ENCODE results near the gene CCDC187. TPM values are rescaled to one million over a fixed set of nuclear protein-coding genes. Genes with fewer than 3 reads are reported as not detected.

CCDC187 gene
- polyA plus RNA-seq, 1 donor from 2014 or later = not detected

DNA sequence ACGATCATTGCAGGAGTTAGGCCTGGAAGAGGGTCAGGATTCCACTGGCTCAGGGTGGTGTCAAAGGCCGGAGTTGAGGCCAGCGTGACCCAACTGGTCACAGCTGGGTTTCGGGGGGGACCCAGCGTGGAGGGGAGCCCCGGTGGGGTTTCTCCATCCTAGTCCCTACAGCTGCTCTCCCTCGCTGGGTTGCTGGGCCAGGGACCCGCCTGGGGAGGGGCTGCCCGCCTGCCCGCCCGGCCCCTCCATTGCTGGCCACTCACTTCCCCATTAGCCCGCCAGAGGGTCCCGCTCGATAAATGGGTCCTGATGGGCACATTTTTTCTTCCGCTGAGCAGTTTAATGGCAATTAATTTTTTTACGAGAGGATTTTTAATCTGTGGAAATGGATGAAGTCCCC is 8.8 kb downstream of the CCDC187 start:
- no peaks in the 10 kb centered on the region for H3K36me3 ChIP-seq (ENCODE audit: insufficient read depth, low read length)
- no peaks in the 10 kb centered on the region for H3F3A ChIP-seq (ENCODE audit: insufficient read depth, low read length, poor library complexity, severe bottlenecking)
- no peak overlapping the region for H2AFZ ChIP-seq (ENCODE audit: low read depth, low read length)
- no peak overlapping the region for H3K4me3 ChIP-seq (ENCODE audit: low read length)
- no peaks in the 10 kb centered on the region for H3K9me2 ChIP-seq (ENCODE audit: insufficient read depth, low read length)
- no peaks in the 10 kb centered on the region for H3K79me2 ChIP-seq (replicated peaks; ENCODE audit: insufficient read depth, low read length)
- no peaks in the 10 kb centered on the region for H4K20me1 ChIP-seq (ENCODE audit: insufficient read depth)
- no peak overlapping the region for H3K9ac ChIP-seq (ENCODE audit: low read length)
- H3K4me2 ChIP-seq (ENCODE audit: low read length) = no peak overlapping the region
- no peak overlapping the region for H3K27ac ChIP-seq (ENCODE audit: low read length)
- no peaks in the 10 kb centered on the region for H3K9me3 ChIP-seq (ENCODE audit: low read length)
- no peak for TF ChIP-seq SMC3 (conservative IDR thresholded peaks at IDR 0.05; ENCODE audit: poor library complexity)
- TF ChIP-seq, protein P1, sequence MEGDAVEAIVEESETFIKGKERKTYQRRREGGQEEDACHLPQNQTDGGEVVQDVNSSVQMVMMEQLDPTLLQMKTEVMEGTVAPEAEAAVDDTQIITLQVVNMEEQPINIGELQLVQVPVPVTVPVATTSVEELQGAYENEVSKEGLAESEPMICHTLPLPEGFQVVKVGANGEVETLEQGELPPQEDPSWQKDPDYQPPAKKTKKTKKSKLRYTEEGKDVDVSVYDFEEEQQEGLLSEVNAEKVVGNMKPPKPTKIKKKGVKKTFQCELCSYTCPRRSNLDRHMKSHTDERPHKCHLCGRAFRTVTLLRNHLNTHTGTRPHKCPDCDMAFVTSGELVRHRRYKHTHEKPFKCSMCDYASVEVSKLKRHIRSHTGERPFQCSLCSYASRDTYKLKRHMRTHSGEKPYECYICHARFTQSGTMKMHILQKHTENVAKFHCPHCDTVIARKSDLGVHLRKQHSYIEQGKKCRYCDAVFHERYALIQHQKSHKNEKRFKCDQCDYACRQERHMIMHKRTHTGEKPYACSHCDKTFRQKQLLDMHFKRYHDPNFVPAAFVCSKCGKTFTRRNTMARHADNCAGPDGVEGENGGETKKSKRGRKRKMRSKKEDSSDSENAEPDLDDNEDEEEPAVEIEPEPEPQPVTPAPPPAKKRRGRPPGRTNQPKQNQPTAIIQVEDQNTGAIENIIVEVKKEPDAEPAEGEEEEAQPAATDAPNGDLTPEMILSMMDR (IDR thresholded peaks at IDR 0.05; ENCODE audit: poor library complexity, severe bottlenecking) = no peak
- no peak for TF ChIP-seq RAD21 (conservative IDR thresholded peaks at IDR 0.05)
- TF ChIP-seq EZH2 (IDR thresholded peaks at IDR 0.05; ENCODE audit: borderline replicate concordance, insufficient read depth, low read length, poor library complexity, severe bottlenecking) = no peak
- no peak for TF ChIP-seq TAF1 (IDR thresholded peaks at IDR 0.05; ENCODE audit: low read depth)
- TF ChIP-seq MXI1 (conservative IDR thresholded peaks at IDR 0.05; ENCODE audit: poor library complexity, severe bottlenecking) = no peak
- TF ChIP-seq POLR2AphosphoS5 (IDR thresholded peaks at IDR 0.05) = no peak
- TF ChIP-seq, protein P2, sequence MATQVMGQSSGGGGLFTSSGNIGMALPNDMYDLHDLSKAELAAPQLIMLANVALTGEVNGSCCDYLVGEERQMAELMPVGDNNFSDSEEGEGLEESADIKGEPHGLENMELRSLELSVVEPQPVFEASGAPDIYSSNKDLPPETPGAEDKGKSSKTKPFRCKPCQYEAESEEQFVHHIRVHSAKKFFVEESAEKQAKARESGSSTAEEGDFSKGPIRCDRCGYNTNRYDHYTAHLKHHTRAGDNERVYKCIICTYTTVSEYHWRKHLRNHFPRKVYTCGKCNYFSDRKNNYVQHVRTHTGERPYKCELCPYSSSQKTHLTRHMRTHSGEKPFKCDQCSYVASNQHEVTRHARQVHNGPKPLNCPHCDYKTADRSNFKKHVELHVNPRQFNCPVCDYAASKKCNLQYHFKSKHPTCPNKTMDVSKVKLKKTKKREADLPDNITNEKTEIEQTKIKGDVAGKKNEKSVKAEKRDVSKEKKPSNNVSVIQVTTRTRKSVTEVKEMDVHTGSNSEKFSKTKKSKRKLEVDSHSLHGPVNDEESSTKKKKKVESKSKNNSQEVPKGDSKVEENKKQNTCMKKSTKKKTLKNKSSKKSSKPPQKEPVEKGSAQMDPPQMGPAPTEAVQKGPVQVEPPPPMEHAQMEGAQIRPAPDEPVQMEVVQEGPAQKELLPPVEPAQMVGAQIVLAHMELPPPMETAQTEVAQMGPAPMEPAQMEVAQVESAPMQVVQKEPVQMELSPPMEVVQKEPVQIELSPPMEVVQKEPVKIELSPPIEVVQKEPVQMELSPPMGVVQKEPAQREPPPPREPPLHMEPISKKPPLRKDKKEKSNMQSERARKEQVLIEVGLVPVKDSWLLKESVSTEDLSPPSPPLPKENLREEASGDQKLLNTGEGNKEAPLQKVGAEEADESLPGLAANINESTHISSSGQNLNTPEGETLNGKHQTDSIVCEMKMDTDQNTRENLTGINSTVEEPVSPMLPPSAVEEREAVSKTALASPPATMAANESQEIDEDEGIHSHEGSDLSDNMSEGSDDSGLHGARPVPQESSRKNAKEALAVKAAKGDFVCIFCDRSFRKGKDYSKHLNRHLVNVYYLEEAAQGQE (IDR thresholded peaks at IDR 0.05; ENCODE audit: borderline replicate concordance) = no peak
- TF ChIP-seq EP300 (conservative IDR thresholded peaks at IDR 0.05; ENCODE audit: poor library complexity, severe bottlenecking) = no peak
- H3K27me3 ChIP-seq (ENCODE audit: insufficient read depth, low read depth, low read length) = no peaks in the 10 kb centered on the region

DNA sequence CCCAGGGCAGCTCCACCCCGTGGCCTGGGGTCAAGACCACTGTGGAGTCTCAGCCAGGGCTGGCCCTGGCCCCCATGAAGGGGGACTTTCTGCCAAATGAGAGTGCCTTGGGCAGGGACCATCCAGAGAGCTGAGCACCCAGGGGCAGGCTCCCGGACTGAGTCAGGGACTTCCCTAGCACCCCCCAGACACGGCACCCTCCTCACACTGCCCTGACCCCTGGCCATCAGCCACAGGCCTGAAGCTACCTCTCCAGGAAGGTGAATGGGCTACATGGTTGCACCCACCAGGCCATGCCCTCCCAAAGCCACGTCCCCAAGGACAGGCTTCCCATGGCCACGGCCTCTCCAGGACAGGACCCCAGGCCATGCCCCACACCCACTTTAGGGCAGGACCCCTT is 9.5 kb downstream of the CCDC187 start:
- H3K9me3 ChIP-seq (ENCODE audit: low read length) = no peaks in the 10 kb centered on the region
- no peak overlapping the region for H3K4me2 ChIP-seq (ENCODE audit: low read length)
- TF ChIP-seq EZH2 (IDR thresholded peaks at IDR 0.05; ENCODE audit: borderline replicate concordance, insufficient read depth, low read length, poor library complexity, severe bottlenecking) (no peak), SMC3 (conservative IDR thresholded peaks at IDR 0.05; ENCODE audit: poor library complexity) (no peak), MXI1 (conservative IDR thresholded peaks at IDR 0.05; ENCODE audit: poor library complexity, severe bottlenecking) (no peak), POLR2AphosphoS5 (IDR thresholded peaks at IDR 0.05) (no peak), TAF1 (IDR thresholded peaks at IDR 0.05; ENCODE audit: low read depth) (no peak), RAD21 (conservative IDR thresholded peaks at IDR 0.05) (no peak), EP300 (conservative IDR thresholded peaks at IDR 0.05; ENCODE audit: poor library complexity, severe bottlenecking) (no peak)
- TF ChIP-seq, protein P1 (IDR thresholded peaks at IDR 0.05; ENCODE audit: poor library complexity, severe bottlenecking) = no peak
- TF ChIP-seq, protein P2 (IDR thresholded peaks at IDR 0.05; ENCODE audit: borderline replicate concordance) = no peak
- H3K27me3 ChIP-seq (ENCODE audit: insufficient read depth, low read depth, low read length) = no peaks in the 10 kb centered on the region
- H2AFZ ChIP-seq (ENCODE audit: low read depth, low read length) = no peak overlapping the region
- no peak overlapping the region for H3K4me3 ChIP-seq (ENCODE audit: low read length)
- no peaks in the 10 kb centered on the region for H3F3A ChIP-seq (ENCODE audit: insufficient read depth, low read length, poor library complexity, severe bottlenecking)
- H4K20me1 ChIP-seq (ENCODE audit: insufficient read depth) = no peaks in the 10 kb centered on the region
- H3K79me2 ChIP-seq (replicated peaks; ENCODE audit: insufficient read depth, low read length) = no peaks in the 10 kb centered on the region
- H3K9me2 ChIP-seq (ENCODE audit: insufficient read depth, low read length) = no peaks in the 10 kb centered on the region
- no peak overlapping the region for H3K27ac ChIP-seq (ENCODE audit: low read length)
- no peak overlapping the region for H3K9ac ChIP-seq (ENCODE audit: low read length)
- H3K36me3 ChIP-seq (ENCODE audit: insufficient read depth, low read length) = no peaks in the 10 kb centered on the region

All from neural cell (in vitro differentiated cells).